ENCODE data around the gene ARHGEF33.
"Not testable (repeated sequence)": the region's sequence is repeated elsewhere in the genome, so short reads cannot be mapped to it uniquely, and the experiment has no call there.

The ARHGEF33 gene

DNA sequence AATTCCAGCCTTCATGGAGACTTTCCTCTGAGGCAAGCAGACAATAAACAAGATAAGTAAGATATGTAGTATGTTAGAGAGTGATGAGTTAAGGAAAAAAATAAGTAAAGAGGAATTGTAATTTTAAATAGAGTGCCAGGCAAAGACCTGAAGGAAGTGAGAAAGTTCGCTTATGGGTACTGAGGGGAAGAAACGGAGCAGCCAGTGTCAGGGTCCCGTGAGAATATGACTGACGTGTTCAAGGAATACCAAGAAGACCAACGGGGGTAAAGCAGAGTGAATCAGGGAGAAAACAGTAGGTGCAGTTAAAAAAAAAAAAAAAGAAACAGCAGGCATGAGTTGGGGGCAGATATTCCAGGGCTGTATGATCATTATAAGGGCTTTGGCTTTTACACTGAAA lies 45.1 kb downstream of the ARHGEF33 start:
- H3K9ac ChIP-seq (ENCODE audit: low read length) = no peak overlapping the region
- no peaks in the 10 kb centered on the region for H3K27me3 ChIP-seq (ENCODE audit: low read length)
- H3K27ac ChIP-seq (ENCODE audit: low read depth, low read length) = no peak overlapping the region
- H3K36me3 ChIP-seq (ENCODE audit: low read length) = no peaks in the 10 kb centered on the region
- H3K79me2 ChIP-seq (ENCODE audit: insufficient read depth, low read length) = no peaks in the 10 kb centered on the region
- no peak overlapping the region for H3K4me3 ChIP-seq (ENCODE audit: insufficient read depth, low read length, poor library complexity, severe bottlenecking)
- TF ChIP-seq, protein P1, sequence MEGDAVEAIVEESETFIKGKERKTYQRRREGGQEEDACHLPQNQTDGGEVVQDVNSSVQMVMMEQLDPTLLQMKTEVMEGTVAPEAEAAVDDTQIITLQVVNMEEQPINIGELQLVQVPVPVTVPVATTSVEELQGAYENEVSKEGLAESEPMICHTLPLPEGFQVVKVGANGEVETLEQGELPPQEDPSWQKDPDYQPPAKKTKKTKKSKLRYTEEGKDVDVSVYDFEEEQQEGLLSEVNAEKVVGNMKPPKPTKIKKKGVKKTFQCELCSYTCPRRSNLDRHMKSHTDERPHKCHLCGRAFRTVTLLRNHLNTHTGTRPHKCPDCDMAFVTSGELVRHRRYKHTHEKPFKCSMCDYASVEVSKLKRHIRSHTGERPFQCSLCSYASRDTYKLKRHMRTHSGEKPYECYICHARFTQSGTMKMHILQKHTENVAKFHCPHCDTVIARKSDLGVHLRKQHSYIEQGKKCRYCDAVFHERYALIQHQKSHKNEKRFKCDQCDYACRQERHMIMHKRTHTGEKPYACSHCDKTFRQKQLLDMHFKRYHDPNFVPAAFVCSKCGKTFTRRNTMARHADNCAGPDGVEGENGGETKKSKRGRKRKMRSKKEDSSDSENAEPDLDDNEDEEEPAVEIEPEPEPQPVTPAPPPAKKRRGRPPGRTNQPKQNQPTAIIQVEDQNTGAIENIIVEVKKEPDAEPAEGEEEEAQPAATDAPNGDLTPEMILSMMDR (IDR thresholded peaks at IDR 0.05; ENCODE audit: insufficient read depth, low read length, poor library complexity, severe bottlenecking) = no peak
- no peak for TF ChIP-seq EZH2phosphoT487 (conservative IDR thresholded peaks at IDR 0.05; ENCODE audit: low read length)
- H4K20me1 ChIP-seq (ENCODE audit: low read depth, low read length) = no peaks in the 10 kb centered on the region
- H3K4me2 ChIP-seq (ENCODE audit: low read depth, low read length, poor library complexity, severe bottlenecking) = no peak overlapping the region
- H3K9me3 ChIP-seq (ENCODE audit: insufficient read depth, low read length) = no peaks in the 10 kb centered on the region
- H3F3A ChIP-seq (ENCODE audit: insufficient read depth) = no peaks in the 10 kb centered on the region
- H2AFZ ChIP-seq (ENCODE audit: low read depth, low read length, severe bottlenecking) = no peak overlapping the region
- no peaks in the 10 kb centered on the region for H3K9me2 ChIP-seq (replicated peaks; ENCODE audit: insufficient read depth, low read length)

DNA sequence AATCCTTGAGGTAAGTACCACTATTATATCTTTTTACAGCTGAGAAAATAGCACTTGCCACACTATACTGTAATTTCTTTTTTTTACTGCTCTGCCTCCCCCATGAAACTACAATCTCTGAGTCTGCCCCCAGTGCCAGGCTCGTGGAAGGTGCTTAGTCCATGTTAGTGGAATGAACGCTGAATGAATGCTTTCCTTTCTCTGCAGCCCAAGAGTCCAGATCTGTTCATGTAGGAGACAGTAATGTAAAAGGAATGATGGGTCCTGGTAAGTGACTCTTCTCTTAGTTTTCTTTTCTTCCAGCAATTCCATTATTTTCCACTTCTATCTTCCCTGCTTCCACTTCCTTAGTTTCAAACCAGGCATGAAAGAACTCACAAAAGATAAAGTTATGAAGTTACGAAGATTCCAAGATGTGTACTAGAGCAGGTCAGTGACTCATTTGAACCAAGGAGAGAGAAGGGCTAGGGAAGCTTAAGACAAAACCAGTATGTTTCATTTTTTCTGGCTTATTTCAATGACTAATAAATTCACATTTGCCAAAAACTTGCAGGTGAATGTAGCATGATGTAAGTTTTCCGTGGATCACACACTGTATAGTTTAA lies 46.0 kb downstream of the ARHGEF33 start:
- no peaks in the 10 kb centered on the region for H3K27me3 ChIP-seq (ENCODE audit: low read length)
- H3K79me2 ChIP-seq (ENCODE audit: insufficient read depth, low read length) = no peaks in the 10 kb centered on the region
- H2AFZ ChIP-seq (ENCODE audit: low read depth, low read length, severe bottlenecking) = no peak overlapping the region
- no peak overlapping the region for H3K4me2 ChIP-seq (ENCODE audit: low read depth, low read length, poor library complexity, severe bottlenecking)
- no peak overlapping the region for H3K9ac ChIP-seq (ENCODE audit: low read length)
- H3K4me3 ChIP-seq (ENCODE audit: insufficient read depth, low read length, poor library complexity, severe bottlenecking) = no peak overlapping the region
- H3F3A ChIP-seq (ENCODE audit: insufficient read depth) = no peaks in the 10 kb centered on the region
- H3K9me3 ChIP-seq (ENCODE audit: insufficient read depth, low read length) = no peaks in the 10 kb centered on the region
- H4K20me1 ChIP-seq (ENCODE audit: low read depth, low read length) = no peaks in the 10 kb centered on the region
- H3K27ac ChIP-seq (ENCODE audit: low read depth, low read length) = no peak overlapping the region
- H3K9me2 ChIP-seq (replicated peaks; ENCODE audit: insufficient read depth, low read length) = no peaks in the 10 kb centered on the region
- TF ChIP-seq EZH2phosphoT487 (conservative IDR thresholded peaks at IDR 0.05; ENCODE audit: low read length) = no peak
- TF ChIP-seq, protein P1 (IDR thresholded peaks at IDR 0.05; ENCODE audit: insufficient read depth, low read length, poor library complexity, severe bottlenecking) = no peak
- no peaks in the 10 kb centered on the region for H3K36me3 ChIP-seq (ENCODE audit: low read length)

DNA sequence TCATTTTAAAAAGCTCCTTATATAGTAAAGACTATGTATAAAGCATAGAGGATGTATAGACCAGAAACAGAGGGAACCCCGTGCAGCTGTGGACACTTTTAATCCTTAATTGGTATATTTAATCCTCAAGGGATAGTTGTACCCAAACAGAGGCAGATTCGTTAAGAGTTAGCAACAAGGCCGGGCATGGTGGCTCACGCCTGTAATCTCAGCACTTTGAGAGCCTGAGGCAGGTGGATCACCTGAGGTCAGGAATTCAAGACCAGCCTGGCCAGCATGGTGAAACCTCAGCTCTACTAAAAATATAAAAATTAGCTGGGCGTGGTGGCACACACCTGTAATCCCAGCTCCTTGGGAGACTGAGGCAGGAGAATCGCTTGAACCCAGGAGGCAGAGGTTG lies 46.8 kb downstream of the ARHGEF33 start:
- H3K9me3 ChIP-seq (ENCODE audit: insufficient read depth, low read length); H3K4me3 ChIP-seq (ENCODE audit: insufficient read depth, low read length, poor library complexity, severe bottlenecking); H2AFZ ChIP-seq (ENCODE audit: low read depth, low read length, severe bottlenecking); H3K4me2 ChIP-seq (ENCODE audit: low read depth, low read length, poor library complexity, severe bottlenecking); H3K9me2 ChIP-seq (replicated peaks; ENCODE audit: insufficient read depth, low read length); H3K9ac ChIP-seq (ENCODE audit: low read length); H3K27ac ChIP-seq (ENCODE audit: low read depth, low read length); H3F3A ChIP-seq (ENCODE audit: insufficient read depth); H4K20me1 ChIP-seq (ENCODE audit: low read depth, low read length); H3K27me3 ChIP-seq (ENCODE audit: low read length); H3K36me3 ChIP-seq (ENCODE audit: low read length); H3K79me2 ChIP-seq (ENCODE audit: insufficient read depth, low read length): not testable (repeated sequence)

DNA sequence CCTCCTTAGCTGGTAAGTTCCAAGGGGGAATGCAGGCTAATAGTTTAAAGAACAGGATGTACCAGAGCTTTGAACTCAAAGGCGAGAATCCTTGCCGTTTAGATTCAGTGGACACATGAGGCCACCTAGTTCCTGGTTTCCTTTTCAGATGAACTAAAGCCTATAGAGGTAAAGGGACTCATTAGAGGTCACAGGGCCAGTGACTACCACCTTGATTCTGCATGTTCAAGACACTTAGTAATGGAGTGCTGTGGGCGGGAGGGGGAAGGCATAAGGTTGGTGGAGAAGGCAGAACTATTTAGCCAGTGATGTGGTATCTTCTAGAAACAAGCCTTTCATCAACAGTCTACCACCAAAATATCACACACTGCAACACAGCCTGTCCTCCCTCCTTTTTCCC lies 47.9 kb downstream of the ARHGEF33 start:
- Histone ChIP-seq H3K9me2 (replicated peaks; ENCODE audit: insufficient read depth, low read length) (no peaks in the 10 kb centered on the region), H3K4me3 (ENCODE audit: insufficient read depth, low read length, poor library complexity, severe bottlenecking) (no peak overlapping the region), H3K4me2 (ENCODE audit: low read depth, low read length, poor library complexity, severe bottlenecking) (no peak overlapping the region), H3K27ac (ENCODE audit: low read depth, low read length) (no peak overlapping the region), H4K20me1 (ENCODE audit: low read depth, low read length) (no peaks in the 10 kb centered on the region), H3K9me3 (ENCODE audit: insufficient read depth, low read length) (no peaks in the 10 kb centered on the region), H3K27me3 (ENCODE audit: low read length) (no peaks in the 10 kb centered on the region), H2AFZ (ENCODE audit: low read depth, low read length, severe bottlenecking) (no peak overlapping the region), H3F3A (ENCODE audit: insufficient read depth) (no peaks in the 10 kb centered on the region), H3K36me3 (ENCODE audit: low read length) (no peaks in the 10 kb centered on the region), H3K9ac (ENCODE audit: low read length) (no peak overlapping the region), H3K79me2 (ENCODE audit: insufficient read depth, low read length) (no peaks in the 10 kb centered on the region)
- TF ChIP-seq EZH2phosphoT487 (conservative IDR thresholded peaks at IDR 0.05; ENCODE audit: low read length) = no peak
- TF ChIP-seq, protein P1 (IDR thresholded peaks at IDR 0.05; ENCODE audit: insufficient read depth, low read length, poor library complexity, severe bottlenecking) = no peak
